ENCODE results near the gene PIGM.

The PIGM gene

GRCh38 chr1:160078512-160079195 lies 46.9 kb upstream of the PIGM start:
- ChIA-PET POLR2A (interaction anchor here (1.0 to 1.7 kb wide), 2 partner anchors 14 to 47 kb away, joined by 5 read pairs; partner anchors contain the start of gene PIGM), CTCF (interaction anchor here (0.6 to 3.4 kb wide), 23 partner anchors 8 to 405 kb away, joined by 3 to 43 read pairs (median 3); partner anchors contain the start of gene KCNJ10)
- DNase-seq (ENCODE audit: extremely low spot score), result peak; percentile 81
- no peak for TF ChIP-seq LEF1 (IDR thresholded peaks at IDR 0.05; ENCODE audit: borderline replicate concordance)
- TF ChIP-seq PKNOX1 (IDR thresholded peaks at IDR 0.05), result no peak
- TF ChIP-seq TARDBP (IDR thresholded peaks at IDR 0.05), result no peak
- TF ChIP-seq SUZ12 (IDR thresholded peaks at IDR 0.05), result no peak
- TF ChIP-seq SP1 (IDR thresholded peaks at IDR 0.05), result no peak
- TF ChIP-seq FOXM1 (IDR thresholded peaks at IDR 0.05; ENCODE audit: borderline replicate concordance), result no peak
- no peak for TF ChIP-seq CTBP1 (IDR thresholded peaks at IDR 0.05; ENCODE audit: borderline replicate concordance)
- no peak for TF ChIP-seq ARNT (IDR thresholded peaks at IDR 0.05)
- TF ChIP-seq L3MBTL2 (conservative IDR thresholded peaks at IDR 0.05), result no peak
- no peak for TF ChIP-seq NFRKB (IDR thresholded peaks at IDR 0.05)
- TF ChIP-seq HDGF (IDR thresholded peaks at IDR 0.05; ENCODE audit: borderline replicate concordance), result no peak
- TF ChIP-seq ZNF384 (IDR thresholded peaks at IDR 0.05), result no peak
- no peak for TF ChIP-seq ELF4 (IDR thresholded peaks at IDR 0.05)
- no peak for TF ChIP-seq FOXK2 (IDR thresholded peaks at IDR 0.05)
- TF ChIP-seq FOXA1 (IDR thresholded peaks at IDR 0.05), result no peak
- TF ChIP-seq BHLHE40 (IDR thresholded peaks at IDR 0.05; ENCODE audit: borderline replicate concordance), result no peak

GRCh38 chr1:160077486-160077885 lies 45.7 kb upstream of the PIGM start:
- CTCF ChIA-PET, result interaction anchor here (0.8 to 3.4 kb wide), 7 partner anchors 8 to 175 kb away, joined by 3 to 43 read pairs (median 5); no protein-coding TSS in a partner anchor
- no peak for DNase-seq (ENCODE audit: extremely low spot score)
- TF ChIP-seq ARNT (IDR thresholded peaks at IDR 0.05) (no peak), ELF4 (IDR thresholded peaks at IDR 0.05) (no peak), HDGF (IDR thresholded peaks at IDR 0.05; ENCODE audit: borderline replicate concordance) (no peak), SUZ12 (IDR thresholded peaks at IDR 0.05) (no peak), FOXM1 (IDR thresholded peaks at IDR 0.05; ENCODE audit: borderline replicate concordance) (no peak), FOXA1 (IDR thresholded peaks at IDR 0.05) (no peak), SP1 (IDR thresholded peaks at IDR 0.05) (no peak), TARDBP (IDR thresholded peaks at IDR 0.05) (no peak), FOXK2 (IDR thresholded peaks at IDR 0.05) (no peak), ZNF384 (IDR thresholded peaks at IDR 0.05) (no peak), PKNOX1 (IDR thresholded peaks at IDR 0.05) (no peak), CTBP1 (IDR thresholded peaks at IDR 0.05; ENCODE audit: borderline replicate concordance) (no peak), L3MBTL2 (conservative IDR thresholded peaks at IDR 0.05) (no peak), NFRKB (IDR thresholded peaks at IDR 0.05) (no peak), LEF1 (IDR thresholded peaks at IDR 0.05; ENCODE audit: borderline replicate concordance) (no peak), BHLHE40 (IDR thresholded peaks at IDR 0.05; ENCODE audit: borderline replicate concordance) (no peak)
- POLR2A ChIA-PET, result interaction anchor here (1.0 kb wide), 1 partner anchor 13 kb away, joined by 5 read pairs; no protein-coding TSS in a partner anchor

GRCh38 chr1:160076295-160076694 lies 44.5 kb upstream of the PIGM start:
- TF ChIP-seq HDGF (IDR thresholded peaks at IDR 0.05; ENCODE audit: borderline replicate concordance) (no peak), L3MBTL2 (conservative IDR thresholded peaks at IDR 0.05) (no peak), BHLHE40 (IDR thresholded peaks at IDR 0.05; ENCODE audit: borderline replicate concordance) (no peak), SUZ12 (IDR thresholded peaks at IDR 0.05) (no peak), FOXA1 (IDR thresholded peaks at IDR 0.05) (no peak), NFRKB (IDR thresholded peaks at IDR 0.05) (no peak), ARNT (IDR thresholded peaks at IDR 0.05) (no peak), FOXM1 (IDR thresholded peaks at IDR 0.05; ENCODE audit: borderline replicate concordance) (no peak)
- DNase-seq (ENCODE audit: extremely low spot score), result no peak
- ChIA-PET POLR2A (no interaction called here), CTCF (interaction anchor here (0.5 to 1.8 kb wide), 2 partner anchors 9 to 19 kb away, joined by 3 to 8 read pairs; no protein-coding TSS in a partner anchor)

- no peak for TF ChIP-seq TARDBP (IDR thresholded peaks at IDR 0.05)
- no peak for TF ChIP-seq SP1 (IDR thresholded peaks at IDR 0.05)
- TF ChIP-seq SUZ12 (IDR thresholded peaks at IDR 0.05), result no peak
- TF ChIP-seq FOXA1 (IDR thresholded peaks at IDR 0.05), result no peak
- TF ChIP-seq BHLHE40 (IDR thresholded peaks at IDR 0.05; ENCODE audit: borderline replicate concordance), result no peak
- no peak for TF ChIP-seq CTBP1 (IDR thresholded peaks at IDR 0.05; ENCODE audit: borderline replicate concordance)
- TF ChIP-seq FOXK2 (IDR thresholded peaks at IDR 0.05), result no peak
- no peak for TF ChIP-seq FOXM1 (IDR thresholded peaks at IDR 0.05; ENCODE audit: borderline replicate concordance)
- TF ChIP-seq NFRKB (IDR thresholded peaks at IDR 0.05), result no peak
- no peak for TF ChIP-seq LEF1 (IDR thresholded peaks at IDR 0.05; ENCODE audit: borderline replicate concordance)
- TF ChIP-seq PKNOX1 (IDR thresholded peaks at IDR 0.05), result no peak
- TF ChIP-seq ARNT (IDR thresholded peaks at IDR 0.05), result no peak
- TF ChIP-seq L3MBTL2 (conservative IDR thresholded peaks at IDR 0.05), result no peak
- no peak for TF ChIP-seq HDGF (IDR thresholded peaks at IDR 0.05; ENCODE audit: borderline replicate concordance)
- TF ChIP-seq ZNF384 (IDR thresholded peaks at IDR 0.05), result no peak
- TF ChIP-seq ELF4 (IDR thresholded peaks at IDR 0.05), result no peak
- ChIA-PET POLR2A (no interaction called here), CTCF (interaction anchor here (0.5 to 1.8 kb wide), 2 partner anchors 10 to 19 kb away, joined by 3 to 8 read pairs; no protein-coding TSS in a partner anchor)
- DNase-seq (ENCODE audit: extremely low spot score), result no peak
Measured at GRCh38 chr1:160075836-160076235, 44.0 kb upstream of the PIGM start.

GRCh38 chr1:160074865-160075264 lies 43.1 kb upstream of the PIGM start:
- DNase-seq (ENCODE audit: extremely low spot score), result no peak
- ChIA-PET POLR2A (no interaction called here), CTCF (interaction anchor here (0.6 to 1.8 kb wide), 2 partner anchors 10 to 302 kb away, joined by 4 to 8 read pairs; no protein-coding TSS in a partner anchor)
- no peak for TF ChIP-seq HDGF (IDR thresholded peaks at IDR 0.05; ENCODE audit: borderline replicate concordance)
- TF ChIP-seq ARNT (IDR thresholded peaks at IDR 0.05), result no peak
- no peak for TF ChIP-seq LEF1 (IDR thresholded peaks at IDR 0.05; ENCODE audit: borderline replicate concordance)
- no peak for TF ChIP-seq PKNOX1 (IDR thresholded peaks at IDR 0.05)
- TF ChIP-seq CTBP1 (IDR thresholded peaks at IDR 0.05; ENCODE audit: borderline replicate concordance), result no peak
- TF ChIP-seq ELF4 (IDR thresholded peaks at IDR 0.05), result no peak
